GM21786 (cell line): ENCODE results near the gene PSMD11.
A peak's percentile ranks its signal among the peaks of the same experiment; 100 is the strongest.

ENCODE experiments used
- ATAC-seq: cut with Tn5 transposase; IDR thresholded peaks from one replicate; pipeline ENCODE4 v1.9.1; 2021; ENCODE audit not compliant: unreplicated experiment

Gene PSMD11

GRCh38 chr17:32489320-32490100 lies 45.2 kb downstream of the PSMD11 start:
- no peak for ATAC-seq

GRCh38 chr17:32490101-32490482 lies 45.8 kb downstream of the PSMD11 start:
- ATAC-seq = no peak

GRCh38 chr17:32491371-32492263 lies 47.3 kb downstream of the PSMD11 start:
- ATAC-seq = no peak

GRCh38 chr17:32492264-32492589 lies 47.9 kb downstream of the PSMD11 start:
- no peak for ATAC-seq

GRCh38 chr17:32492648-32493289 lies 48.5 kb downstream of the PSMD11 start:
- no peak for ATAC-seq

GRCh38 chr17:32493571-32493970 lies 49.3 kb downstream of the PSMD11 start:
- no peak for ATAC-seq

GRCh38 chr17:32493976-32494513 lies 49.7 kb downstream of the PSMD11 start:
- ATAC-seq = no peak

- ATAC-seq = no peak
Observed at GRCh38 chr17:32494621-32495358, 50.5 kb downstream of the PSMD11 start.

- no peak for ATAC-seq
Observed at GRCh38 chr17:32495359-32496231, 51.3 kb downstream of the PSMD11 start.

- ATAC-seq = no peak
Observed at GRCh38 chr17:32496395-32497073, 52.2 kb downstream of the PSMD11 start.

- ATAC-seq = no peak
Observed at GRCh38 chr17:32497431-32498205, 53.3 kb downstream of the PSMD11 start.

GRCh38 chr17:32498391-32498790 lies 54.1 kb downstream of the PSMD11 start:
- ATAC-seq = no peak

GRCh38 chr17:32502013-32502412 lies 57.7 kb downstream of the PSMD11 start:
- ATAC-seq = no peak

- no peak for ATAC-seq
Observed at GRCh38 chr17:32502710-32503109, 58.4 kb downstream of the PSMD11 start.

- ATAC-seq = peak; percentile 93
Observed at GRCh38 chr17:32503251-32504165, 59.2 kb downstream of the PSMD11 start.

GRCh38 chr17:32504166-32504990 lies 60.1 kb downstream of the PSMD11 start:
- peak; percentile 26 for ATAC-seq

GRCh38 chr17:32508926-32509325 lies 64.6 kb downstream of the PSMD11 start:
- no peak for ATAC-seq
